Measurements from ENCODE around the gene RAE1. TPM values are rescaled to one million over a fixed set of nuclear protein-coding genes. Genes with fewer than 3 reads are reported as not detected.

The RAE1 gene
- total RNA-seq, 1 experiment from 2014 or later, result 53.1 TPM

GRCh38 chr20:57381596-57382503 lies 30.8 kb downstream of the RAE1 start:
- H3K23ac ChIP-seq (ENCODE audit: insufficient read length, low read depth, low read length), result no peak overlapping the region
- no peak overlapping the region for H3K27ac ChIP-seq (ENCODE audit: insufficient read length, low read depth, low read length)
- no peak overlapping the region for H4K91ac ChIP-seq (ENCODE audit: insufficient read length, low read depth, low read length)
- Mint-ChIP-seq H3K27ac (no peak overlapping the region), H3K36me3 (ENCODE audit: insufficient read depth in 1 of 3, low read depth in 3 of 3) (peaks cover 6 to 31% (median 22%) of the 10 kb centered on the region in 3 experiments; a peak in 6 of 7 replicates), H3K9me3 (no peaks in the 10 kb centered on the region), H3K4me3 (no peak overlapping the region), H3K27me3 (ENCODE audit: low read depth) (no peaks in the 10 kb centered on the region), H3K4me1 (peaks cover 2 to 10% of the 10 kb centered on the region in 2 experiments)
- no peak overlapping the region for H3K14ac ChIP-seq (ENCODE audit: insufficient read depth, low read length)
- H3K4me1 ChIP-seq (ENCODE audit: insufficient read depth, low read length), result no peaks in the 10 kb centered on the region
- no peak overlapping the region for H3K9ac ChIP-seq (ENCODE audit: extremely low read depth, insufficient read length, low read length)
- H2AK5ac ChIP-seq (ENCODE audit: insufficient read length, low read length), result no peak overlapping the region
- no peaks in the 10 kb centered on the region for H3K9me3 ChIP-seq (ENCODE audit: control insufficient read depth, low read depth, low read length)
- H3K79me1 ChIP-seq (ENCODE audit: insufficient read depth, low read depth, low read length, poor library complexity, severe bottlenecking), result no peaks in the 10 kb centered on the region
- no peak overlapping the region for H2BK15ac ChIP-seq (ENCODE audit: low read depth, low read length)
- WGBS (ENCODE audit: extremely low coverage, insufficient read length, low lambda C conversion rate), result no CpG with 5 or more reads among the region's 20 CpGs
- H2BK120ac ChIP-seq (ENCODE audit: low read depth, low read length, poor library complexity, severe bottlenecking), result no peak overlapping the region
- H2AFZ ChIP-seq (ENCODE audit: low read length), result no peak overlapping the region
- H4K20me1 ChIP-seq (ENCODE audit: control insufficient read depth, insufficient read depth, insufficient read length), result no peaks in the 10 kb centered on the region
- H3K56ac ChIP-seq (ENCODE audit: insufficient read length, low read depth, low read length), result no peak overlapping the region
- no peak overlapping the region for H3K4me2 ChIP-seq (ENCODE audit: insufficient read depth, insufficient read length, low read length)
- no peak overlapping the region for H3K18ac ChIP-seq (ENCODE audit: insufficient read length, low read depth, low read length)
- no peak overlapping the region for H2BK12ac ChIP-seq (ENCODE audit: insufficient read length, low read depth, low read length)
- no peaks in the 10 kb centered on the region for H3K79me2 ChIP-seq (ENCODE audit: insufficient read depth, low read length)
- no peak overlapping the region for H3T11ph ChIP-seq (ENCODE audit: low read length)
- TF ChIP-seq CTCF (conservative IDR thresholded peaks at IDR 0.05), result peak; percentile 93
- H2BK20ac ChIP-seq (ENCODE audit: low read depth, low read length, poor library complexity, severe bottlenecking), result no peak overlapping the region
- H3K27me3 ChIP-seq (ENCODE audit: insufficient read depth, low read length), result no peaks in the 10 kb centered on the region
- no peak overlapping the region for H4K5ac ChIP-seq (ENCODE audit: insufficient read length, low read depth, low read length)
- no peak overlapping the region for H3K4ac ChIP-seq (ENCODE audit: low read depth, low read length)
- DNase-seq, result peak; percentile 79
- H4K8ac ChIP-seq (replicated peaks; ENCODE audit: insufficient read length, low read depth, low read length), result no peak overlapping the region
- no peak overlapping the region for H2BK5ac ChIP-seq (ENCODE audit: insufficient read length, low read length)
- H3K23me2 ChIP-seq (ENCODE audit: insufficient read length, low read depth, low read length, poor library complexity, severe bottlenecking), result no peaks in the 10 kb centered on the region
